NT2/D1 (cell line): ENCODE data around the gene PIK3R3.

ENCODE experiments used
- SUZ12 ChIP-seq: IDR thresholded peaks from 2 replicates; pipeline ENCODE4 v1.6.1; 2011; ENCODE audit not compliant: insufficient read length, insufficient read depth; ENCODE audit errors: extremely low read depth
- YY1 ChIP-seq: IDR thresholded peaks from 2 replicates; pipeline ENCODE4 v1.6.1; 2011; ENCODE audit not compliant: insufficient read length, insufficient read depth

DNA sequence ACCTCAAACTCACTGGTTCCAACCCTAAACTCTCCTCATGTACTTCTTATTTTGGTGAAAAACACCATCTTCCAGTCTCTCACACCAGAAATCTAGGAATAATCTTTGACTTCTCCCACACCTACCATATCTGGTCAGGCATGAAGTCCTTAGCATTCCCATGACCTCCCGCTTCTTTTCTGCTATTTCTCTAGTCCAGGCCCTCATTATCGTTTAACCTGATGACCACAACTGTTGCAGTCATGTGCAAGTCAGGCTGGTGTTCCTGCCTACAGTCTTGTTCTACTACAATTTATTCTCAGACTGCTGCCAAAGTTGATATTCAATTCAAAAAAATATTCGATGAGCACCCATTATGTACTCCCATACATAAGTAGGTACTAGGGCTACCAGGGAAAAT lies 71.3 kb downstream of the PIK3R3 start:
- TF ChIP-seq YY1 (no peak), SUZ12 (no peak)
